HepG2 (cell line): ENCODE data around the gene PNMA8C. TPM values are rescaled to one million over a fixed set of nuclear protein-coding genes. Genes with fewer than 3 reads are reported as not detected.

Experiments
- ATAC-seq: fragments of 200-7000 bp; cut with Tn5 transposase; 3 replicates; pipeline ENCODE4 v1.9.1; 2020; ENCODE audit warnings: mild to moderate bottlenecking, moderate library complexity
- Bru-seq: library from RNA; stranded (reverse); fragments of 400-500 nt; gene quantifications from one replicate; lab custom pipeline; 2021; lab: Mats Ljungman, UMichigan
- BruChase-seq, 2 experiments: library from RNA; stranded (reverse); fragments of 400-500 nt; gene quantifications; one replicate each; lab custom pipeline; 2021; lab: Mats Ljungman, UMichigan
- BruUV-seq: library from RNA; stranded (reverse); fragments of 400-500 nt; replicated peaks from 2 replicates; lab custom pipeline; 2021; lab: Mats Ljungman, UMichigan
- CTCF ChIA-PET: fragments of 300-600 bp; formaldehyde crosslinking; extraction: SDS; loops from one replicate; lab custom pipeline; 2021; ENCODE audit warnings: low total read pairs, inconsistent platforms, low intra/inter-chr PET ratio; lab: Yijun Ruan, JAX
- POLR2A ChIA-PET: fragments of 350-600 bp; sonication (Branson Sonifier 250); formaldehyde crosslinking; loops from one replicate; lab custom pipeline; 2020; ENCODE audit warnings: antibody characterized with exemption, inconsistent platforms; lab: Yijun Ruan, JAX
- DNase-seq: peaks from one replicate; pipeline ENCODE4 v3.0.0-alpha.2; 2015; ENCODE audit warnings: low spot score
- FAIRE-seq: peaks from 3 replicates; lab custom pipeline; 2011; peaks lifted over from hg19 to GRCh38; lab: Jason Lieb, UNC
- H2AFZ ChIP-seq: one replicate; pipeline ENCODE4 v1.6.1; 2011; ENCODE audit warnings: low read length, inconsistent platforms
- H3K27ac ChIP-seq: fragments of 300-600 bp; 3 replicates; pipeline ENCODE4 v1.8.0; 2011; ENCODE audit warnings: mixed run types, mild to moderate bottlenecking, mixed read lengths, low read length, inconsistent platforms; ENCODE audit not compliant: insufficient read depth; ENCODE audit errors: extremely low read length
- H3K27me3 ChIP-seq, 2 experiments: fragments of 200-600 bp in 1 of 2; 2 replicates in 1 of 2; 3 replicates in 1 of 2; pipeline versions ENCODE4 v1.6.0 to v1.8.0; 2011; ENCODE audit warnings: low read length in 2 of 2, mild to moderate bottlenecking in 2 of 2, moderate library complexity in 2 of 2, inconsistent platforms in 1 of 2; ENCODE audit not compliant: insufficient read depth in 2 of 2, control insufficient read depth in 1 of 2
- H3K36me3 ChIP-seq, 2 experiments: fragments of 200-600 bp in 1 of 2; replicated peaks in 1 of 2; 2 replicates in 1 of 2; 3 replicates in 1 of 2; pipeline versions ENCODE4 v1.5.1 to v1.8.0; 2011; ENCODE audit warnings: low read length in 2 of 2, inconsistent platforms in 1 of 2; ENCODE audit not compliant: insufficient read depth in 2 of 2, control insufficient read depth in 1 of 2
- H3K4me1 ChIP-seq: 2 replicates; pipeline ENCODE4 v1.5.1; 2012; ENCODE audit warnings: low read length, inconsistent platforms; ENCODE audit not compliant: insufficient read depth
- H3K4me2 ChIP-seq: 2 replicates; pipeline ENCODE4 v1.6.0; 2011; ENCODE audit warnings: low read depth, low read length, inconsistent platforms
- H3K4me3 ChIP-seq, 3 experiments: fragments of 200-600 bp in 1 of 3; sonication (generic), shearing (Covaris generic) in 1 of 3; replicated peaks in 1 of 3; 2 replicates each; pipeline ENCODE4 v1.5.1; 2011 to 2016; ENCODE audit warnings: low read length in 3 of 3, inconsistent platforms in 2 of 3, low read depth in 2 of 3, mild to moderate bottlenecking in 2 of 3, control low read depth in 1 of 3, mixed read lengths in 1 of 3; ENCODE audit not compliant: insufficient read depth in 1 of 3
- H3K79me2 ChIP-seq: one replicate; pipeline ENCODE4 v1.6.1; 2011; ENCODE audit warnings: low read length, inconsistent platforms; ENCODE audit not compliant: insufficient read depth
- H3K9ac ChIP-seq: 2 replicates; pipeline ENCODE4 v1.6.0; 2011; ENCODE audit warnings: mild to moderate bottlenecking, low read depth, low read length, inconsistent platforms; ENCODE audit not compliant: insufficient read depth
- H3K9me3 ChIP-seq: 2 replicates; pipeline ENCODE4 v1.5.1; 2012; ENCODE audit warnings: mild to moderate bottlenecking, low read length
- H4K20me1 ChIP-seq: 2 replicates; pipeline ENCODE4 v1.6.0; 2011; ENCODE audit warnings: inconsistent platforms, mild to moderate bottlenecking, low read length, moderate library complexity; ENCODE audit not compliant: insufficient read depth
- CAMTA2 ChIP-seq: sonication (generic); formaldehyde crosslinking; IDR thresholded peaks from 2 replicates; pipeline ENCODE4 v1.4.0; 2020; ENCODE audit warnings: mild to moderate bottlenecking, missing genetic modification reagents, borderline replicate concordance
- NR0B2 ChIP-seq: sonication (generic); formaldehyde crosslinking; IDR thresholded peaks from 2 replicates; pipeline ENCODE4 v1.4.0; 2020; ENCODE audit warnings: mild to moderate bottlenecking, missing genetic modification reagents
- ZNF503 ChIP-seq: sonication (generic); formaldehyde crosslinking; IDR thresholded peaks from 2 replicates; pipeline ENCODE4 v1.4.0; 2020; ENCODE audit warnings: missing genetic modification reagents
- ZNF646 ChIP-seq: sonication (generic); formaldehyde crosslinking; IDR thresholded peaks from 2 replicates; pipeline ENCODE4 v1.9.0; 2021; ENCODE audit warnings: mild to moderate bottlenecking, missing genetic modification reagents
- ZXDC ChIP-seq: sonication (generic); formaldehyde crosslinking; IDR thresholded peaks from 2 replicates; pipeline ENCODE4 v1.5.0; 2020; ENCODE audit warnings: mild to moderate bottlenecking, missing genetic modification reagents
- WGBS: methylation state at CpG from one replicate; pipeline ENCODE4 v1.1.6; 2017; ENCODE audit warnings: low lambda C conversion rate; 5-methylcytosine and 5-hydroxymethylcytosine counted together
- in situ Hi-C: cut with HindIII; loops from 2 replicates; pipeline ENCODE4 v1.10.0; 2017; ENCODE audit warnings: low pct_unique_long_range_greater_than_20kb; ENCODE audit not compliant: extremely low pct_ligation_motif_present
- intact Hi-C: fragments of 100-400 bp; cut with micrococcal nuclease; formaldehyde crosslinking; loops from one replicate; pipeline ENCODE4 v1.10.0; 2022; ENCODE audit not compliant: unreplicated experiment
- long read RNA-seq, 2 experiments: library from RNA in 1 of 2; library from polyadenylated mRNA in 1 of 2; stranded (forward) in 1 of 2; unstranded in 1 of 2; transcript quantifications; one replicate each; pipeline ENCODE4 v2.0.0, GENCODE V29; 2019 to 2022
- polyA minus RNA-seq, 3 experiments: library from RNA; depleted of rRNA, polyadenylated mRNA; stranded (reverse); fragments of >200 nt; gene quantifications; 2 replicates each; pipeline ENCODE4 v1.2.3, GENCODE V29; 2011; ENCODE audit warnings: low replicate concordance in 1 of 3
- polyA plus RNA-seq, 8 experiments: library from polyadenylated mRNA; depleted of rRNA in 3 of 8; stranded (reverse) in 7 of 8; unstranded in 1 of 8; fragments of >200 nt; fragmentation: Illumina TruSeq in 4 of 8; extraction: Trizol in 4 of 8; gene quantifications; 2 replicates each; pipeline versions ENCODE4 v1.2.1 to v1.2.3, GENCODE V29; 2011 to 2016; ENCODE audit warnings: low read depth in 4 of 8, missing spikeins in 1 of 8, mixed read lengths in 1 of 8; ENCODE audit not compliant: insufficient read depth in 1 of 8
- total RNA-seq, 5 experiments: library from RNA; depleted of rRNA; stranded (reverse); fragments of >200 nt; fragmentation: Illumina TruSeq; extraction: Trizol; gene quantifications; 2 replicates each; pipeline ENCODE4 v1.2.3, GENCODE V29; 2016; ENCODE audit warnings: low read depth in 1 of 5

Gene PNMA8C
- not detected in 2 replicates for total RNA-seq (2016; rRNA removed; fragmentation: Illumina TruSeq; extraction: Trizol)
- total RNA-seq (2016; cell fraction: cytosol; rRNA removed; fragmentation: Illumina TruSeq; extraction: Trizol; ENCODE audit: low read depth), result not detected in 2 replicates
- total RNA-seq (2016; cell fraction: insoluble cytoplasmic fraction; rRNA removed; fragmentation: Illumina TruSeq; extraction: Trizol), result not detected in 2 replicates
- not detected in 2 replicates for total RNA-seq (2016; cell fraction: membrane; rRNA removed; fragmentation: Illumina TruSeq; extraction: Trizol)
- total RNA-seq (2016; cell fraction: nucleus; rRNA removed; fragmentation: Illumina TruSeq; extraction: Trizol), result not detected in 2 replicates
- polyA plus RNA-seq (2011; rRNA removed), result not detected in 2 replicates
- polyA plus RNA-seq (2011; cell fraction: cytosol; rRNA removed), result not detected in 2 replicates
- polyA plus RNA-seq (2011; cell fraction: nucleus; rRNA removed), result not detected in 2 replicates
- polyA plus RNA-seq (2012), result not detected in 2 replicates
- not detected in 2 replicates for polyA plus RNA-seq (2016; cell fraction: cytosol; fragmentation: Illumina TruSeq; extraction: Trizol; ENCODE audit: low read depth)
- polyA plus RNA-seq (2016; cell fraction: insoluble cytoplasmic fraction; fragmentation: Illumina TruSeq; extraction: Trizol; ENCODE audit: low read depth), result not detected in 2 replicates
- polyA plus RNA-seq (2016; cell fraction: membrane; fragmentation: Illumina TruSeq; extraction: Trizol; ENCODE audit: low read depth), result not detected in 2 replicates
- polyA plus RNA-seq (2016; cell fraction: nucleus; fragmentation: Illumina TruSeq; extraction: Trizol; ENCODE audit: insufficient read depth, low read depth), result not detected in 2 replicates
- polyA minus RNA-seq (2011; rRNA and poly(A)+ RNA removed; ENCODE audit: low replicate concordance), result 0.02 TPM in 1 of 2 replicates, not detected in the other
- not detected in 2 replicates for polyA minus RNA-seq (2011; cell fraction: cytosol; rRNA and poly(A)+ RNA removed)
- polyA minus RNA-seq (2011; cell fraction: nucleus; rRNA and poly(A)+ RNA removed), result not detected in 2 replicates
- Bru-seq, nascent RNA, result not detected
- BruChase-seq, experiment 1, labeled RNA remaining after a 6-hour chase, result not detected
- BruChase-seq, experiment 2, labeled RNA remaining after a 2-hour chase, result not detected
- long read RNA-seq, experiment 1, result 0 reads
- long read RNA-seq, experiment 2, result 0 reads

- no peak for ATAC-seq
- FAIRE-seq, result no peak
- in situ Hi-C loops, result no loop called here
- TF ChIP-seq ZNF503 (CRISPR knock-in tag), result no peak
- no peak for TF ChIP-seq NR0B2
- TF ChIP-seq ZNF646 (CRISPR knock-in tag), result no peak
- TF ChIP-seq ZXDC (CRISPR knock-in tag), result no peak
- no peak for TF ChIP-seq CAMTA2 (CRISPR knock-in tag)
Observed at GRCh38 chr19:46428239-46429135, at the start of gene PNMA8C. PNMA8C (minus strand) TSS chr19:46428936; CDS start chr19:46428359, 577 bp downstream.

More at GRCh38 chr19:46428239-46429135, at the start of gene PNMA8C:
- H3K27me3 ChIP-seq, result peaks cover 0 to 16% of the 10 kb centered on the region in 2 experiments; a peak in 3 of 5 replicates
- no peak within 1 kb of the TSS for H3K27ac ChIP-seq
- no peak within 1 kb of the TSS for H2AFZ ChIP-seq
- H3K9me3 ChIP-seq, result no peaks in the 10 kb centered on the region
- DNase-seq, result no peak
- no peak within 1 kb of the TSS for H3K9ac ChIP-seq
- BruUV-seq, result no TSS peak
- H3K4me3 ChIP-seq, result no peak within 1 kb of the TSS
- H3K79me2 ChIP-seq, result no peaks in the 10 kb centered on the region
- peaks cover 27% of the 10 kb centered on the region for H3K4me1 ChIP-seq
- no peaks in the 10 kb centered on the region for H3K36me3 ChIP-seq
- POLR2A ChIA-PET, result no interaction called here
- H4K20me1 ChIP-seq, result no peaks in the 10 kb centered on the region
- intact Hi-C loops, result no loop called here
- 53% methylated on average over 30 of the region's 52 CpGs for WGBS
- CTCF ChIA-PET, result no interaction called here
- no peak within 1 kb of the TSS for H3K4me2 ChIP-seq
